Measurements from ENCODE around the gene CCDC89.

Gene CCDC89

GRCh38 chr11:85651118-85651517 is 34.9 kb downstream of the CCDC89 start:
- no peak for DNase-seq

GRCh38 chr11:85647604-85648299 is 38.2 kb downstream of the CCDC89 start, which contains the start of gene TMEM126A:
Gene TMEM126A (plus strand): TSS chr11:85647967. CDS start chr11:85650256, 2,289 bp downstream.
- DNase-seq, result peak; percentile 94

- DNase-seq, result no peak
These were observed 38.9 kb downstream of the CCDC89 start for GRCh38 chr11:85647078-85647477.

- no peak for DNase-seq
These were observed 42.8 kb downstream of the CCDC89 start for GRCh38 chr11:85643191-85643614.

GRCh38 chr11:85634747-85635146 is 51.2 kb downstream of the CCDC89 start:
- DNase-seq, result no peak

All from stimulated activated CD4-positive, alpha-beta T cell treated with anti-CD3 and anti-CD28 coated beads, Interleukin-4, amount 100 ng/mL, for 1 hour (primary cell).